HUES64 (cell line): ENCODE data around the gene HAPLN3.
A peak's percentile ranks its signal among the peaks of the same experiment; 100 is the strongest.

ENCODE experiments used
- H3K27ac ChIP-seq: 2 replicates; pipeline ENCODE4 v1.7.0; 2013; ENCODE audit warnings: low read depth, low read length, inconsistent platforms
- H3K27me3 ChIP-seq: 2 replicates; pipeline ENCODE4 v1.6.1; 2013; ENCODE audit warnings: mild to moderate bottlenecking, low read length; ENCODE audit not compliant: insufficient read depth
- H3K36me3 ChIP-seq: 2 replicates; pipeline ENCODE4 v1.6.1; 2013; ENCODE audit warnings: mild to moderate bottlenecking, low read length; ENCODE audit not compliant: insufficient read depth
- H3K4me1 ChIP-seq: 2 replicates; pipeline ENCODE4 v1.6.1; 2013; ENCODE audit warnings: mild to moderate bottlenecking, low read length, moderate library complexity; ENCODE audit not compliant: insufficient read depth
- H3K4me3 ChIP-seq: 2 replicates; pipeline ENCODE4 v1.5.1; 2013; ENCODE audit warnings: mild to moderate bottlenecking, low read length, moderate library complexity
- H3K9ac ChIP-seq: 2 replicates; pipeline ENCODE4 v1.6.1; 2013; ENCODE audit warnings: mild to moderate bottlenecking, low read depth, low read length
- H3K9me3 ChIP-seq: 2 replicates; pipeline ENCODE4 v1.6.1; 2013; ENCODE audit warnings: low read depth, low read length; ENCODE audit not compliant: insufficient read depth
- WGBS: fragments of 150-250, 120-280 bp; methylation state at CpG from one replicate; pipeline ENCODE4 v1.1.7; 2013; ENCODE audit warnings: missing lambda C conversion rate; 5-methylcytosine and 5-hydroxymethylcytosine counted together

HAPLN3 gene

GRCh38 chr15:88902221-88902835, 7.0 kb upstream of the HAPLN3 start:
- WGBS: 96% methylated on average over 6 of the region's 6 CpGs
- peaks cover 11% of the 10 kb centered on the region for H3K4me1 ChIP-seq
- H3K27ac ChIP-seq: no peak overlapping the region
- H3K9me3 ChIP-seq: no peaks in the 10 kb centered on the region
- peaks cover 83% of the 10 kb centered on the region for H3K36me3 ChIP-seq
- no peak overlapping the region for H3K9ac ChIP-seq
- no peaks in the 10 kb centered on the region for H3K27me3 ChIP-seq
- H3K4me3 ChIP-seq: no peak overlapping the region

- Histone ChIP-seq H3K4me3 (no peak overlapping the region), H3K27me3 (no peaks in the 10 kb centered on the region), H3K9me3 (no peaks in the 10 kb centered on the region), H3K27ac (no peak overlapping the region), H3K36me3 (peaks cover 77% of the 10 kb centered on the region), H3K4me1 (peaks cover 17% of the 10 kb centered on the region), H3K9ac (no peak overlapping the region)
- WGBS: 94% methylated on average over 15 of the region's 15 CpGs
Measured at GRCh38 chr15:88901508-88902220, 6.3 kb upstream of the HAPLN3 start.

DNA sequence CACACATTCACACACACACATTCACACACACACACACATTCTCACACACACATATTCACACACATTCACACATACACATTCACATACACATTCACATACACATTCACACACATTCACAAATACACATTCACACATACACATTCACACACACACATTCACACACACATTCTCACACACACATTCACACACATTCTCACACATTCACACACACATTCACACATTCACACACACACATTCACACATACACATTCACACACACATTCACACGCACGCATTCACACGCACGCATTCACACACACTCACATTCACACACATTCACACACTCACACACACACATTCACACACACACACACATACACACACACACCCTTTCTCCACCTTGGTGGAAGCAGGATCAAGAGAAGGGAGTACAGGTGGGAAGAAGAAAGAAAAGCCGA, 5.7 kb upstream of the HAPLN3 start:
- Histone ChIP-seq H3K4me1 (peaks cover 21% of the 10 kb centered on the region), H3K27ac (no peak overlapping the region), H3K9ac (no peak overlapping the region), H3K9me3 (no peaks in the 10 kb centered on the region), H3K4me3 (no peak overlapping the region), H3K36me3 (peaks cover 70% of the 10 kb centered on the region), H3K27me3 (no peaks in the 10 kb centered on the region)
- WGBS: 95% methylated on average over 5 of the region's 5 CpGs

- Histone ChIP-seq H3K27ac (no peak overlapping the region), H3K9ac (no peak overlapping the region), H3K36me3 (peaks cover 65% of the 10 kb centered on the region), H3K4me3 (no peak overlapping the region), H3K27me3 (peaks cover 4% of the 10 kb centered on the region; the same call in 1 of the 2 replicates), H3K4me1 (peaks cover 21% of the 10 kb centered on the region), H3K9me3 (no peaks in the 10 kb centered on the region)
- 95% methylated on average over 12 of the region's 12 CpGs for WGBS
Measured at GRCh38 chr15:88900309-88900981, 5.1 kb upstream of the HAPLN3 start.

GRCh38 chr15:88899251-88899650, 3.9 kb upstream of the HAPLN3 start:
- Histone ChIP-seq H3K9ac (no peak overlapping the region), H3K36me3 (peaks cover 54% of the 10 kb centered on the region), H3K27ac (no peak overlapping the region; the same call in 1 of the 2 replicates), H3K4me1 (peaks cover 17% of the 10 kb centered on the region), H3K27me3 (peaks cover 16% of the 10 kb centered on the region), H3K9me3 (no peaks in the 10 kb centered on the region), H3K4me3 (no peak overlapping the region)
- 93% methylated on average over 9 of the region's 9 CpGs for WGBS

- Histone ChIP-seq H3K36me3 (peaks cover 49% of the 10 kb centered on the region), H3K27me3 (peaks cover 16% of the 10 kb centered on the region), H3K9ac (no peak overlapping the region), H3K9me3 (no peaks in the 10 kb centered on the region), H3K27ac (no peak overlapping the region; the same call in 1 of the 2 replicates), H3K4me1 (peaks cover 17% of the 10 kb centered on the region), H3K4me3 (no peak overlapping the region)
- 92% methylated on average over 14 of the region's 15 CpGs for WGBS
Measured at GRCh38 chr15:88898736-88899135, 3.4 kb upstream of the HAPLN3 start.

- Histone ChIP-seq H3K4me3 (no peak overlapping the region), H3K4me1 (peaks cover 17% of the 10 kb centered on the region), H3K27ac (peak overlapping the region; percentile 60; the same call in 1 of the 2 replicates), H3K27me3 (peaks cover 16% of the 10 kb centered on the region), H3K9ac (no peak overlapping the region), H3K36me3 (peaks cover 38% of the 10 kb centered on the region), H3K9me3 (no peaks in the 10 kb centered on the region)
- WGBS: 55% methylated on average over 12 of the region's 12 CpGs
Measured at GRCh38 chr15:88897456-88898194, 2.3 kb upstream of the HAPLN3 start.

GRCh38 chr15:88897142-88897455, 1.8 kb upstream of the HAPLN3 start:
- no peaks in the 10 kb centered on the region for H3K9me3 ChIP-seq
- peaks cover 33% of the 10 kb centered on the region for H3K36me3 ChIP-seq
- H3K9ac ChIP-seq: no peak overlapping the region
- no peak overlapping the region; the same call in 1 of the 2 replicates for H3K27ac ChIP-seq
- WGBS: 57% methylated on average over 8 of the region's 8 CpGs
- H3K4me1 ChIP-seq: peaks cover 17% of the 10 kb centered on the region
- peaks cover 16% of the 10 kb centered on the region for H3K27me3 ChIP-seq
- no peak overlapping the region for H3K4me3 ChIP-seq

GRCh38 chr15:88896333-88897033, 1.1 kb upstream of the HAPLN3 start:
- Histone ChIP-seq H3K27ac (no peak overlapping the region), H3K27me3 (peaks cover 16% of the 10 kb centered on the region), H3K9me3 (no peaks in the 10 kb centered on the region), H3K4me1 (peaks cover 17% of the 10 kb centered on the region), H3K4me3 (no peak overlapping the region), H3K9ac (no peak overlapping the region), H3K36me3 (peaks cover 27% of the 10 kb centered on the region)
- 81% methylated on average over 8 of the region's 8 CpGs for WGBS

- WGBS: under 1% methylated on average over 23 of the region's 23 CpGs
- H3K9ac ChIP-seq: no peak overlapping the region
Measured at GRCh38 chr15:88894348-88894818, 961 bp downstream of the HAPLN3 start.

More at GRCh38 chr15:88894348-88894818, 961 bp downstream of the HAPLN3 start:
- peaks cover 17% of the 10 kb centered on the region for H3K4me1 ChIP-seq
- H3K4me3 ChIP-seq: peak overlapping the region; percentile 61
- no peak overlapping the region for H3K27ac ChIP-seq
- H3K36me3 ChIP-seq: peaks cover 6% of the 10 kb centered on the region
- H3K27me3 ChIP-seq: peaks cover 16% of the 10 kb centered on the region
- H3K9me3 ChIP-seq: no peaks in the 10 kb centered on the region
